SK-N-SH treated with all-trans-retinoic acid at 6 μM for 48 hours (cell line): Measurements from ENCODE around the gene KRTAP5-4.
A peak's percentile ranks its signal among the peaks of the same experiment; 100 is the strongest.

Source experiments
- ATAC-seq: fragments of 200-7000 bp; cut with Tn5 transposase; 3 replicates; pipeline ENCODE4 v1.9.1; 2020; ENCODE audit warnings: mild to moderate bottlenecking, moderate library complexity
- ARNTL ChIP-seq: fragments of 450-650 bp; formaldehyde crosslinking; IDR thresholded peaks from 2 replicates; pipeline ENCODE4 v1.5.0; 2020; ENCODE audit warnings: low read depth, mild to moderate bottlenecking, moderate library complexity, borderline replicate concordance
- CSDC2 ChIP-seq: fragments of 250-450 bp; sonication (Bioruptor Pico); IDR thresholded peaks from 2 replicates; pipeline ENCODE4 v1.5.0; 2020; ENCODE audit warnings: mild to moderate bottlenecking, moderate library complexity
- ESRRG ChIP-seq: fragments of 250-450 bp; sonication (Bioruptor Pico); IDR thresholded peaks from 2 replicates; pipeline ENCODE4 v1.6.1; 2021; ENCODE audit warnings: mild to moderate bottlenecking
- GLIS3 ChIP-seq: fragments of 250-450 bp; sonication (Bioruptor Pico); IDR thresholded peaks from 2 replicates; pipeline ENCODE4 v1.5.0; 2020; ENCODE audit warnings: mild to moderate bottlenecking, moderate library complexity
- OSR1 ChIP-seq: fragments of 250-450 bp; sonication (Bioruptor Pico); IDR thresholded peaks from 2 replicates; pipeline ENCODE4 v1.8.0; 2022; ENCODE audit warnings: moderate library complexity, mild to moderate bottlenecking, inconsistent platforms
- POU6F1 ChIP-seq: fragments of 250-450 bp; sonication (Bioruptor Pico); IDR thresholded peaks from 2 replicates; pipeline ENCODE4 v1.8.0; 2021; ENCODE audit warnings: low read depth, mild to moderate bottlenecking, moderate library complexity, borderline replicate concordance
- PPARA ChIP-seq: fragments of 250-450 bp; sonication (Bioruptor Pico); IDR thresholded peaks from 2 replicates; pipeline ENCODE4 v1.5.0; 2020; ENCODE audit warnings: mild to moderate bottlenecking, borderline replicate concordance
- RARB ChIP-seq: fragments of 250-450 bp; sonication (Bioruptor Pico); IDR thresholded peaks from 2 replicates; pipeline ENCODE4 v1.8.0; 2021; ENCODE audit warnings: mild to moderate bottlenecking, moderate library complexity
- SNAI2 ChIP-seq: fragments of 250-450 bp; sonication (Bioruptor Pico); IDR thresholded peaks from 2 replicates; pipeline ENCODE4 v1.5.0; 2020; ENCODE audit warnings: mild to moderate bottlenecking, moderate library complexity
- TCF4 ChIP-seq: fragments of 250-450 bp; sonication (Bioruptor Pico); IDR thresholded peaks from 2 replicates; pipeline ENCODE4 v1.8.0; 2021; ENCODE audit warnings: mild to moderate bottlenecking, moderate library complexity, borderline replicate concordance
- TOX ChIP-seq: fragments of 250-450 bp; sonication (Bioruptor Pico); IDR thresholded peaks from 2 replicates; pipeline ENCODE4 v1.8.0; 2021; ENCODE audit warnings: mild to moderate bottlenecking, moderate library complexity, borderline replicate concordance
- TSHZ2 ChIP-seq: fragments of 250-450 bp; sonication (Bioruptor Pico); IDR thresholded peaks from 2 replicates; pipeline ENCODE4 v1.5.0; 2020; ENCODE audit warnings: mild to moderate bottlenecking, moderate library complexity
- ZC3H10 ChIP-seq: fragments of 250-450 bp; sonication (Bioruptor Pico); IDR thresholded peaks from 2 replicates; pipeline ENCODE4 v1.5.1; 2021; ENCODE audit warnings: mild to moderate bottlenecking, moderate library complexity
- ZFP3 ChIP-seq: fragments of 250-450 bp; sonication (Bioruptor Pico); IDR thresholded peaks from 2 replicates; pipeline ENCODE4 v1.5.0; 2020; ENCODE audit warnings: mild to moderate bottlenecking, moderate library complexity
- ZFP30 ChIP-seq: fragments of 450-650 bp; formaldehyde crosslinking; IDR thresholded peaks from 2 replicates; pipeline ENCODE4 v1.5.0; 2022; ENCODE audit warnings: mild to moderate bottlenecking, moderate library complexity
- ZNF565 ChIP-seq: fragments of 450-650 bp; formaldehyde crosslinking; conservative IDR thresholded peaks from 2 replicates; pipeline ENCODE4 v1.5.0; 2020; ENCODE audit warnings: low read depth, mild to moderate bottlenecking, moderate library complexity
- TF ChIP-seq, protein P1 (sequence below): fragments of 250-450 bp; sonication (Bioruptor Pico); IDR thresholded peaks from 2 replicates; pipeline ENCODE4 v1.5.1; 2020; ENCODE audit warnings: low read depth, mild to moderate bottlenecking, moderate library complexity

KRTAP5-4 gene

GRCh38 chr11:1640076-1640946 is 18.4 kb upstream of the KRTAP5-4 start:
- ATAC-seq, result peak; percentile 88
- no peak for TF ChIP-seq TOX (CRISPR knock-in tag)
- no peak for TF ChIP-seq POU6F1 (CRISPR knock-in tag)
- TF ChIP-seq RARB, result no peak
- TF ChIP-seq, protein P1, sequence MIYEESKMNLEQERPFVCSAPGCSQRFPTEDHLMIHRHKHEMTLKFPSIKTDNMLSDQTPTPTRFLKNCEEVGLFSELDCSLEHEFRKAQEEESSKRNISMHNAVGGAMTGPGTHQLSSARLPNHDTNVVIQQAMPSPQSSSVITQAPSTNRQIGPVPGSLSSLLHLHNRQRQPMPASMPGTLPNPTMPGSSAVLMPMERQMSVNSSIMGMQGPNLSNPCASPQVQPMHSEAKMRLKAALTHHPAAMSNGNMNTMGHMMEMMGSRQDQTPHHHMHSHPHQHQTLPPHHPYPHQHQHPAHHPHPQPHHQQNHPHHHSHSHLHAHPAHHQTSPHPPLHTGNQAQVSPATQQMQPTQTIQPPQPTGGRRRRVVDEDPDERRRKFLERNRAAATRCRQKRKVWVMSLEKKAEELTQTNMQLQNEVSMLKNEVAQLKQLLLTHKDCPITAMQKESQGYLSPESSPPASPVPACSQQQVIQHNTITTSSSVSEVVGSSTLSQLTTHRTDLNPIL (CRISPR knock-in tag), result no peak
- no peak for TF ChIP-seq ZFP3 (CRISPR knock-in tag)
- TF ChIP-seq ZC3H10 (CRISPR knock-in tag), result no peak
- no peak for TF ChIP-seq TSHZ2
- TF ChIP-seq TCF4 (CRISPR knock-in tag), result no peak
- no peak for TF ChIP-seq OSR1 (CRISPR knock-in tag)
- no peak for TF ChIP-seq SNAI2 (CRISPR knock-in tag)
- TF ChIP-seq PPARA, result no peak

DNA sequence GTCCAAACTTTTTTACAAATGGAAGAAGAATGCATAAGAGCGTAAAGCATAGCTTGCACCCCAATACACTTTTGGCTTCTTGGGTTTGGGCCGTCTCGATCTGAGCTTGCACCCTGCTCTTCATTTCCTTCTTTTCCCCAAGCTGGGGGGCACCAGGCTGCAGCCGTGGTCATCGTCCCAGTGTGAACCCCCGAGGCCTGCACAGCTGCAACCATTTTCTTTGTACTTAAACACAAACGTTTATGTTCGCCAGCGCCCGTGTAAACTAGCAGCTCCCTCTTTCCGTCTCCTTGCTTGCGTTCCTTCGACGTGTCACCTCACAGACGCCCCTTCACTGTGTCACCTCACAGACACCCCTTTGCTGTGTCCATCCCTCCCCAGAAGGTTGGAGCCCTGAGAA is 17.7 kb upstream of the KRTAP5-4 start:
- no peak for ATAC-seq
- TF ChIP-seq GLIS3 (CRISPR knock-in tag) (no peak), ZFP30 (no peak), RARB (no peak), TOX (CRISPR knock-in tag) (no peak), ZNF565 (CRISPR knock-in tag) (no peak), TCF4 (CRISPR knock-in tag) (no peak), ESRRG (CRISPR knock-in tag) (no peak), CSDC2 (CRISPR knock-in tag) (no peak)
- TF ChIP-seq, protein P1 (CRISPR knock-in tag), result no peak

- TF ChIP-seq ARNTL (CRISPR knock-in tag) (no peak), TCF4 (CRISPR knock-in tag) (peak; percentile 66; the same call in 1 of the 2 replicates)
- peak; percentile 58 for ATAC-seq
Measured at GRCh38 chr11:1639102-1639620, 17.2 kb upstream of the KRTAP5-4 start.

GRCh38 chr11:1638344-1638743 is 16.4 kb upstream of the KRTAP5-4 start:
- TF ChIP-seq, protein P1 (CRISPR knock-in tag), result no peak
- ATAC-seq, result no peak
